Pons (tissue), 1 donor: ENCODE measurements around the gene PRDM12.

Experiments used
- DNase-seq: peaks from one replicate; pipeline ENCODE4 v3.0.0-alpha.2; 2016; ENCODE audit warnings: low spot score

Gene PRDM12

GRCh38 chr9:130689937-130690700 is 25.7 kb downstream of the PRDM12 start:
- DNase-seq, result peak; percentile 82

DNA sequence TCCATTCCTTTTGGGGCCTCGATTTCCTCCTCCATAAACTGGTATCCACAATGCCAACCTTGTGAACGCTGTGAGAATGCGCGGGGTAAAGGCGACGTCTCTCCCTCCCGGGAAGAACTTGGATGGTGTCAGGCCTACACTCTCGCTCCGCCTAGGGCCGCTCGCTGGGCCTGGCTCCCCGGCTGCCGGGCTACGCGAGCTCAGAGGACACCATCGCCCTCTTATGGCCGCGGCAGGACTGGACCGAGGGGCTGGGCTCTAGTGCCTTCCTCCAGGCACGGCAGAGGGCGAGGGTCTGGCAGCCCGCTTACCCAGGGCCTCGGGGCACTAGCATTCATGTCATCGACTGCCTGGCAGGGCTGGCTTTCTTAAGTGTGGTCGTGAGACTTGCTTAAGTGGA is 27.9 kb downstream of the PRDM12 start:
- DNase-seq, result no peak

DNA sequence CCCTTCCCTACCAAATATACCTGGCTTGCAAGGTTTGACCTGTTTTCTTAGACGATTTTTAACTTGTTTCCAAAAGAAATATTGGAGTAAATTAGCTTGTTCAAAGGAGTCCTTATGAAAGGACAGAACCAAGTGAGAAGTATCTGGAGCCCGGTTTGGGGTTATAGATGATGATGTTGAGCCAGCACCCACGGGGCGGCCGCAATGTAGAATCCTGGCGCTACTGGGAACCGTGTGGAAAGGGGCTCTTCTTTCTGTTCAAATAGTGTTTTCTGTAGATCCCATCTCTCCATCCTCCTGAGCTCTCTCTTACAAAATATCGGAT is 28.7 kb downstream of the PRDM12 start:
- no peak for DNase-seq

DNA sequence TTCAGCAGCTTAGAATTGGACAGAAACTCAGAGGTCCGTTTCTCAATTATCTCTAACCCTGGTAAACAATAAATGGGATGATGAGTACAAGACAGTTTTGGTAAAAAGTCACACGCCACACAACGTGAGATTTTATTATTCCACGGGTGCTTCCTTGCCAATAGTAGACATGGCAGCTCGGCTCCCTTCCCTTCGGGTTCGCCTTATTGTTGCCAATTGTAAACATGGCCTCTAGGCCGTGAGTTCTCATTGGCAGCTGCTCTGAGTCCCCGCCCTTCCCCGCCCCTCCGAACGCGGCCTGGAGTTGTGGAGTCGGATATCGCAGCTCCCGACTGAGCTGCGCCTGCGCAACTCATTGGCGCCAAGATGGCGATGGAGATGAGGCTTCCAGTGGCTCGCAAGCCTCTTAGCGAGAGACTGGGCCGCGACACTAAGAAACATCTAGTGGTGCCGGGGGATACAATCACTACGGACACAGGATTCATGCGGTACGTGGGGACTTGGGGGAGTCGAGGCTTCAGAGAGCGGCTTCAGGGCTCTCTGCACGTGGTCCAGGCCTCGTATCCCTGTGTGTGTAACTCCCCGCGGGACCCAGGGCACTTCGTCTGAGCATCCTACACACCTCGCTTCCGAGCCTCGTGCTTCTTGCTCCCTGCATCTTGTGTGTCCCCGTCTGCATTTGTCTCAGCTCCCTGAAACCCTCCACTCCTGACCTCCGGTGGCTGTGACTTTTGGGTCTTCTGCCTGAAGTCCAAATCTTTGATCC is 29.2 kb downstream of the PRDM12 start, which contains the start of gene EXOSC2:
Gene EXOSC2 (plus strand): TSS at position 355 of the 766 bp plus-strand sequence. CDS start 12 bp downstream, at position 367.
- peak; percentile 99 for DNase-seq

- DNase-seq, result no peak
Measured at GRCh38 chr9:130694205-130694604, 29.8 kb downstream of the PRDM12 start.

DNA sequence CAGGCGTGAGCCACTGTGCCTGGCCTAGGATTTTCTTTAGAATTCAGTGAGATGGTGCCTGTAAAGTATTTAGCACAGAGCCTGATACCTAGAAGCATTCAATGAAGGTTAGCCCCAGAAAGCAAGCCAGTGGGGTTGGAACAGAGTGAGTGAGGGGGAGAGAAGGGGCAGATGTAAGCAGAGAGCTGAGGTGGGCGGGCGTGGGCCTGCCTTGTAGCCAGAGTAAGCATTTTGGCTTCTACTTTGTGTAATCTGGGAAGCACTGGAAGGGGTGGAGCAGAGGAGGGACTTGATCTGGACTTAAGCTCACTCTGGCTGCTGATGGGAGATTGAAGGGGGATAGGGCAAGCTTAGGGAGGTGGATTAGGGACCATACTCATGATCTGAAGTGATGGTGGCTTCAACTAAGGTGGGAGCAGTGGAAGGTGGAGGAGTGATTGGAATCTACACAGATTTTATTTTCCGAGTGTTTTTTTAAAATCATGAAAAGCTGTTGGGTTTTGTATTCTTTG is 31.8 kb downstream of the PRDM12 start:
- no peak for DNase-seq

GRCh38 chr9:130696996-130697395 is 32.6 kb downstream of the PRDM12 start:
- no peak for DNase-seq

- no peak for DNase-seq
Measured at GRCh38 chr9:130698514-130698913, 34.1 kb downstream of the PRDM12 start.

GRCh38 chr9:130699047-130699446 is 34.7 kb downstream of the PRDM12 start:
- DNase-seq, result no peak

DNA sequence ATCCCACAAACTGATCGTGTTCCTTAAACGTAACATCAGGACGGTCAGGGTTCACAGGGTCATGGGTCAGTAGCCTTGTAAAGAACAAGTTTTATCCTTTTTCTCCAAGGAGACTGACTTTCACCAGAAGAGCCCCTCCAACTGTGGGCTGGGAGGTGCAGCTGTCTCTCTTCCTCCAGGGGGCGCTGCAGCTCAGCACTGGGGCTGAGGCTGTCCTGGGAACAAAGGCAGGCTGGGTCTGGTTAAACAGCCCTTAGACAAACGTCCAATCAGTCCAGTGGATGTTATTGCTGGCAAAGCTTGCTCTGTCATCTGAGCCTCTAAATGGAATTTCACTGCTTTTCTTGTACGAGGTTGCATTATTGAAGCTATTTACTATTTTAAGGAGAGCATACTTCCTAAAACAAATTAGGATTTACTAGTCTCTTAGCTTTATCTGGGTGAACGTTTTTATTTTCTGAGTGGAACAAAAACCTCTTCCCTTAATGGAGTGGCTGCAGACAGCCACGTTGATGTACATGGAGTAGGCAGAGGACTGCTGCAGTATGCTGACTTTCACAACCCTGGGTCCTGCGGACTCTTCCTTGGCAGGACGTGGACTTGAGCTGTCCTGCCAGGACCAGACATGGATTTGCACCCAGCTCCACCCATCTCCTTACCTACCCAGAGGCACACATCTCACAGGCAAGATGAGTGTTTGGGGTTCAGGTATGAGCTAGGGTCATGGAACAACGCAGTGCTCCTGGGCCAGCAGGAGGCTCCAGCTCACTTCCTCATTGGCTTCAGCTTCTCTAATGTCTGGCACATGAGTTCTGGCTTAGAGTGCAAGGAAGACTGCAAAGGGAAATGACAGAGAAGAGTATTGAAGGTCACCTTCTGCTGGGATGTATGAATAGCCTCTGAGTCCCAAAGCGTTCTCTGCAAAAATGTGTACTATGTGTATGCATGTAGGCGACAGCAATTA is 36.9 kb downstream of the PRDM12 start:
- DNase-seq, result peak; percentile 91

DNA sequence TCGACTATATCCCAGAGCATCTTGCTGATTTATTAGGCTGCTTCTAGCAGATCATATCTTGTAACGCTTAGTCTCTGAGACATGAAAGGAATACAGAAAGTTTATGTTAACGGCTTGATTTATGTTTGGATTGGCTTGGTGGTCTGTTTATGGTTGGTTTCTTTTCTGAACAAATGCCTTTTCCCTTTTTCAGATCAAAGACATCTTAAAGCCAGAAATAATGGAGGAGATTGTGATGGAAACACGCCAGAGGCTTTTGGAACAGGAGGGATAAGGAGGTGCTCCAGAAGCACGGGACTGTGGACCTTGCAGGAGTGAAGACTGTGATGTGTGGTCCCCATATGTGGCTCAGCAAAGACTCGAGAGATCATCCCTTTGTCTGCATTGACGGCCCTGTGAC is 39.1 kb downstream of the PRDM12 start:
- no peak for DNase-seq

GRCh38 chr9:130707225-130707976 is 43.0 kb downstream of the PRDM12 start:
- DNase-seq, result peak; percentile 59

- no peak for DNase-seq
Measured at GRCh38 chr9:130710822-130711352, 46.5 kb downstream of the PRDM12 start.

- no peak for DNase-seq
Measured at GRCh38 chr9:130711469-130711868, 47.1 kb downstream of the PRDM12 start.

GRCh38 chr9:130712564-130713285 is 48.3 kb downstream of the PRDM12 start:
- peak; percentile 98 for DNase-seq

DNA sequence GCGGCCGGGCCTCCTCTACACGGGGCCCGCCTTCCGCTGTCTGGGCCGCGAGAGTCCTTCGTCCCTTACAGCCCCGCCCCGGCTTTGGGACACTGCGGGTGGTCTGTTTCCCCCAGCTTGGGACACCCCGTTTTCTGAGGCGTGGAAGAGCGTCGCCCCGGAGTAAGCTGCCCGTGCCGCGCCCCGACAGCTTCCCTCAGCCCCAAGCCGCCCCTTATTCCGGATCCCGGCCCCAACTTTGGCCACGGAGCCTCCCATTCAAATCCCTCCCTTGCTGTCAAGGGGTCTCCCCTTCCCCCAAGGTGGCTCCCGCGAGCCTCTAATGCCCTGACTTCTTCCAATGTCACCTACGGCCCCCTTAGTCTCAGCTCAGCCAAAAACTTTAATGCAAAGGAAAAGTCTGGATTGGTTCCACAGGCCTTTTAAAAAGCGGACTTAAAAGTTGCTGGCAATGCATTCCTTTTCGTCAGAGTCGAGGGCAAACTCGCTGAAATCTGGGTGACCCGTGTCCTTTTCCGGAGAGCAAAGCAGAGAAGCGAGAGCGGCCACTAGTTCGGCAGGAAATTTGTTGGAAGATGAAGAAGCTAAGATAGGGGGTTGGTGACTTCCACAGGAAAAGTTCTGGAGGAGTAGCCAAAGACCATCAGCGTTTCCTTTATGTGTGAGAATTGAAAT is 49.0 kb downstream of the PRDM12 start:
- peak; percentile 52 for DNase-seq

- no peak for DNase-seq
Measured at GRCh38 chr9:130714586-130715110, 50.3 kb downstream of the PRDM12 start.

- DNase-seq, result no peak
Measured at GRCh38 chr9:130715270-130715669, 50.9 kb downstream of the PRDM12 start.

DNA sequence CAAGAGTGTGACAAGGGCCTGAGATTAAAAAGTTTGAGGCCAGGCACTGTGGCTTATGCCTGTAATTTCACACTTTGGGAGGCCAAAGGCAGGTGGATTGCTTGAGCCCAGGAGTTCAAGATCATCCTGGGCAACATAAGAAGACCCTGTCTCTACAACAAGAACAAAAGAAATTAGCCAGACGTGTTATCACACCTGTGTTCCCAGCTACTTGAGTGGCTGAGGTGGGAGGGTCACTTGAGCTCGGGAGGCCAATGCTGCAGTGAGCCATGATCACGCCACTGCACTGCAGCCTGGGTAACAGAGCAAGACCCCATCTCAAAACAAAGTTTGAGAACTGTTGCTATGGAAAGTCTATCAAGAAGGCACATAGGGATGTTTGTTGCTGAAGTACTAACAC is 54.2 kb downstream of the PRDM12 start:
- no peak for DNase-seq
